NCI-H2081 (cell line): Measurements from ENCODE around the gene RPAP3.

ENCODE experiments used
- DNase-seq, 2 experiments: peaks; one replicate each; lab custom pipeline; 2025; lab: John Stamatoyannopoulos, UW

The RPAP3 gene

GRCh38 chr12:47742253-47742825 is 36.5 kb upstream of the RPAP3 start:
- DNase-seq, result no peak

GRCh38 chr12:47741340-47741703 is 35.5 kb upstream of the RPAP3 start:
- peak; percentile 91 to 93 for DNase-seq

GRCh38 chr12:47740606-47741339 is 34.9 kb upstream of the RPAP3 start:
- DNase-seq, result no peak

GRCh38 chr12:47739979-47740378 is 34.1 kb upstream of the RPAP3 start:
- DNase-seq, result no peak

GRCh38 chr12:47739297-47739696 is 33.5 kb upstream of the RPAP3 start:
- DNase-seq, result no peak

GRCh38 chr12:47737936-47738594 is 32.2 kb upstream of the RPAP3 start:
- no peak for DNase-seq

- no peak for DNase-seq
Observed at GRCh38 chr12:47736877-47737676, 31.2 kb upstream of the RPAP3 start.

- no peak for DNase-seq
Observed at GRCh38 chr12:47736216-47736615, 30.4 kb upstream of the RPAP3 start.

- DNase-seq, result no peak
Observed at GRCh38 chr12:47735649-47736048, 29.8 kb upstream of the RPAP3 start.

GRCh38 chr12:47734725-47735480 is 29.1 kb upstream of the RPAP3 start:
- no peak for DNase-seq

- no peak for DNase-seq
Observed at GRCh38 chr12:47733142-47733541, 27.3 kb upstream of the RPAP3 start.

GRCh38 chr12:47732504-47732903 is 26.7 kb upstream of the RPAP3 start:
- DNase-seq, result no peak

GRCh38 chr12:47731723-47732122 is 25.9 kb upstream of the RPAP3 start:
- DNase-seq, result no peak

- DNase-seq, result no peak
Observed at GRCh38 chr12:47730341-47730744, 24.5 kb upstream of the RPAP3 start.

- DNase-seq, result no peak
Observed at GRCh38 chr12:47729233-47729632, 23.4 kb upstream of the RPAP3 start.

- no peak for DNase-seq
Observed at GRCh38 chr12:47725893-47726292, 20.1 kb upstream of the RPAP3 start.

GRCh38 chr12:47725091-47725772 is 19.4 kb upstream of the RPAP3 start, which contains the start of gene ENDOU:
TSS of gene ENDOU (minus strand) at chr12:47725490. CDS start at chr12:47725413, 77 bp downstream.
- no peak for DNase-seq

GRCh38 chr12:47722941-47723631 is 17.3 kb upstream of the RPAP3 start:
- DNase-seq, result no peak

- DNase-seq, result no peak
Observed at GRCh38 chr12:47722136-47722834, 16.5 kb upstream of the RPAP3 start.

- DNase-seq, result no peak
Observed at GRCh38 chr12:47721431-47721973, 15.7 kb upstream of the RPAP3 start.
